ENCODE data around the gene SKI. TPM values are rescaled to one million over a fixed set of nuclear protein-coding genes. Genes with fewer than 3 reads are reported as not detected.
A peak's percentile ranks its signal among the peaks of the same experiment; 100 is the strongest.

Gene SKI
- total RNA-seq, 1 experiment from 2014 or later: 89.5 TPM

DNA sequence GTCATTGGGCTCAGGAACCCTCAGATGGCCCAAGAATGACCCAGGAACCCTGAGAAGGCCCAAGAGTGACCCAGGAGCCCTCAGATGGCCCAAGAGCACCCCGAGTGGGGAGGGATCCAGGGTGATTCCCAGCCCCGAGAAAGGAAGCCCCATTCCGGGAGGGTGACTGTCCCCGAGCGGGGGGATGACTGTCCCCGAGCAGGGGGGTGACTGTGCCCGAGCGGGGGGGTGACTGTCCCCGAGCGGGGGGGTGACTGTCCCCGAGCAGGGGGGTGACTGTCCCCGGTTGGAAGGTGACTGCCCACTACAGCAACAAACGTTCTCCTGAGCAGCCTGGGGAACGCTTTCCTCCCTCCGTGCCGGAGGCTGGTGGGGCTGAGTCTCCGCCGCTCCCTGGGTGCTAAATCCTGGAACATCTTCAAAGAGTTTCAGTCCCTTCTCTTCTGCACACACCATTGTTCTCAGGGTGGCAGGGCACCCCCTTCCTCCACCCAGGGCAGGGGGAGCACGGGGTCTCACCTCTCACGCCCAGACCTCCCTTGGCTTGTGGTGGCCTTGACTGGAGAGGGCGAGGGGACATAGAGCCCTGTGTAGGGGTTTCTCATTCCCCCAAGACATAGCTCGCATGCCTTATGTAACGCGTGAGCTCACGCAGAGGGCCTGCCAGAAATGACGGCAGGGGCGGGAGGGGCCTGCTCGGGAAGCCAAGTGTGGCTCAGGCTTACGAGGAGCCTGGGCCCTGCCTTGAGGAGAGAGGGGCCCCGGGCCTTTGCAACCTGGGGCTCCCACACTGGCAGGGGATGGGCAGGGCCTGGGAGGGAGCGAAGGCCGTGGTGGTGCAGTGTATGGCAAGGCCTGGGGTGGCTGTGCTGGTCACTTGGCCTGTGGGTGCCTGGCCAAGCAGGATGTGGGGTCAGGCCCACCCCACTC is 14.3 kb upstream of the SKI start:
- Histone ChIP-seq H4K8ac (replicated peaks; ENCODE audit: insufficient read length, low read depth, low read length) (no peak overlapping the region), H3K9ac (ENCODE audit: extremely low read depth, insufficient read length, low read length) (no peak overlapping the region), H3K27ac (ENCODE audit: insufficient read length, low read depth, low read length) (no peak overlapping the region), H3K14ac (ENCODE audit: insufficient read depth, low read length) (peak overlapping the region; percentile 99; the same call in 1 of the 2 replicates), H3K79me1 (ENCODE audit: insufficient read depth, low read depth, low read length, poor library complexity, severe bottlenecking) (no peaks in the 10 kb centered on the region), H3K79me2 (ENCODE audit: insufficient read depth, low read length) (no peaks in the 10 kb centered on the region), H3K4ac (ENCODE audit: low read depth, low read length) (peak overlapping the region; percentile 61), H3K56ac (ENCODE audit: insufficient read length, low read depth, low read length) (no peak overlapping the region), H3K23ac (ENCODE audit: insufficient read length, low read depth, low read length) (no peak overlapping the region), H3T11ph (ENCODE audit: low read length) (no peak overlapping the region), H2BK15ac (ENCODE audit: low read depth, low read length) (0 out of 2 replicates have a peak overlapping the region, but pooled peaks have one; percentile 71), H2AFZ (ENCODE audit: low read length) (no peak overlapping the region), H4K20me1 (ENCODE audit: control insufficient read depth, insufficient read depth, insufficient read length) (no peaks in the 10 kb centered on the region), H4K5ac (ENCODE audit: insufficient read length, low read depth, low read length) (no peak overlapping the region), H2BK20ac (ENCODE audit: low read depth, low read length, poor library complexity, severe bottlenecking) (no peak overlapping the region), H3K23me2 (ENCODE audit: insufficient read length, low read depth, low read length, poor library complexity, severe bottlenecking) (no peaks in the 10 kb centered on the region), H2BK120ac (ENCODE audit: low read depth, low read length, poor library complexity, severe bottlenecking) (peak overlapping the region; percentile 14), H2AK5ac (ENCODE audit: insufficient read length, low read length) (no peak overlapping the region), H2BK12ac (ENCODE audit: insufficient read length, low read depth, low read length) (no peak overlapping the region), H3K18ac (ENCODE audit: insufficient read length, low read depth, low read length) (peak overlapping the region; percentile 98), H3K4me2 (ENCODE audit: insufficient read depth, insufficient read length, low read length) (no peak overlapping the region), H3K4me1 (ENCODE audit: insufficient read depth, low read length) (no peaks in the 10 kb centered on the region), H4K91ac (ENCODE audit: insufficient read length, low read depth, low read length) (peak overlapping the region; percentile 77), H3K9me3 (ENCODE audit: control insufficient read depth, low read depth, low read length) (no peaks in the 10 kb centered on the region), H2BK5ac (ENCODE audit: insufficient read length, low read length) (no peak overlapping the region), H3K27me3 (ENCODE audit: insufficient read depth, low read length) (no peaks in the 10 kb centered on the region)
- no peak for TF ChIP-seq CTCF (conservative IDR thresholded peaks at IDR 0.05)
- no CpG with 5 or more reads among the region's 32 CpGs for WGBS (ENCODE audit: extremely low coverage, insufficient read length, low lambda C conversion rate)
- H3K27ac Mint-ChIP-seq: no peak overlapping the region
- H3K27me3 Mint-ChIP-seq (ENCODE audit: low read depth): peaks cover 3% of the 10 kb centered on the region
- no peak overlapping the region for H3K4me3 Mint-ChIP-seq
- no peak for DNase-seq
- H3K4me1 Mint-ChIP-seq: peaks cover 7 to 18% of the 10 kb centered on the region in 2 experiments
- H3K36me3 Mint-ChIP-seq (ENCODE audit: insufficient read depth in 1 of 3, low read depth in 3 of 3): no peaks in the 10 kb centered on the region; a peak in 1 of 7 replicates
- 0 out of 5 replicates have a peak, but pooled peaks cover 0 to under 1% of the 10 kb centered on the region in 2 experiments for H3K9me3 Mint-ChIP-seq
